Endothelial cell of umbilical vein (primary cell): Measurements from ENCODE around the gene SEPTIN5. TPM values are rescaled to one million over a fixed set of nuclear protein-coding genes. Genes with fewer than 3 reads are reported as not detected.

Experiments used
- BruUV-seq: library from RNA; stranded (reverse); fragments of 400-500 nt; replicated peaks from 2 replicates; lab custom pipeline; 2021; lab: Mats Ljungman, UMichigan
- CTCF ChIA-PET: fragments of 300-600, 350-600 bp; sonication (Branson Sonifier 250); formaldehyde crosslinking; loops from one replicate; lab custom pipeline; 2021; ENCODE audit warnings: antibody characterized with exemption, inconsistent platforms; lab: Charles Lee
- POLR2A ChIA-PET: fragments of 300-600, 350-600 bp; sonication (Branson Sonifier 250); formaldehyde crosslinking; loops from one replicate; lab custom pipeline; 2021; ENCODE audit warnings: antibody characterized with exemption, inconsistent platforms; lab: Charles Lee
- DNase-seq: peaks from one replicate; pipeline ENCODE4 v3.0.0-alpha.2; 2011; ENCODE audit warnings: low read depth, low spot score
- FAIRE-seq: peaks from 2 replicates; lab custom pipeline; 2011; peaks lifted over from hg19 to GRCh38; lab: Jason Lieb, UNC
- H2AFZ ChIP-seq: 2 replicates; pipeline ENCODE4 v1.6.0; 2012; ENCODE audit warnings: low read depth, low read length, control low read depth, inconsistent platforms
- H3K27ac ChIP-seq: 2 replicates; pipeline ENCODE4 v1.5.1; 2011; ENCODE audit warnings: low read depth, mild to moderate bottlenecking, control low read depth, low read length, moderate library complexity; ENCODE audit not compliant: insufficient read depth
- H3K27me3 ChIP-seq, 2 experiments: 2 replicates each; pipeline versions ENCODE4 v1.6.0 to v1.6.1; 2011; ENCODE audit warnings: low read length in 2 of 2, mixed read lengths in 1 of 2; ENCODE audit not compliant: control insufficient read depth in 2 of 2, insufficient read depth in 2 of 2
- H3K36me3 ChIP-seq, 2 experiments: 2 replicates in 1 of 2; 3 replicates in 1 of 2; pipeline ENCODE4 v1.5.1; 2011; ENCODE audit warnings: low read length in 2 of 2, mild to moderate bottlenecking in 1 of 2, moderate library complexity in 1 of 2; ENCODE audit not compliant: control insufficient read depth in 2 of 2, insufficient read depth in 2 of 2; ENCODE audit errors: extremely low read depth in 1 of 2
- H3K4me1 ChIP-seq: 3 replicates; pipeline ENCODE4 v1.5.1; 2011; ENCODE audit warnings: mild to moderate bottlenecking, low read length; ENCODE audit not compliant: control insufficient read depth, insufficient read depth; ENCODE audit errors: extremely low read depth
- H3K4me2 ChIP-seq: 2 replicates; pipeline ENCODE4 v1.6.1; 2011; ENCODE audit warnings: low read length, control low read depth, mixed read lengths; ENCODE audit not compliant: insufficient read depth
- H3K4me3 ChIP-seq, 3 experiments: fragments of 200-600 bp in 1 of 3; sonication (generic), shearing (Covaris generic) in 1 of 3; replicated peaks in 1 of 3; 2 replicates each; pipeline ENCODE4 v1.5.1; 2011 to 2016; ENCODE audit warnings: control low read depth in 3 of 3, low read length in 3 of 3, mild to moderate bottlenecking in 2 of 3, inconsistent platforms in 1 of 3, low read depth in 1 of 3, moderate library complexity in 1 of 3; ENCODE audit not compliant: insufficient read depth in 1 of 3
- H3K79me2 ChIP-seq: 2 replicates; pipeline ENCODE4 v1.6.0; 2012; ENCODE audit warnings: low read length, inconsistent platforms; ENCODE audit not compliant: control insufficient read depth, insufficient read depth
- H3K9ac ChIP-seq: replicated peaks from 2 replicates; pipeline ENCODE3; 2011; ENCODE audit warnings: low read length, control low read depth; ENCODE audit not compliant: insufficient read depth; ENCODE audit errors: extremely low read depth
- H3K9me1 ChIP-seq: replicated peaks from 3 replicates; pipeline ENCODE4 v1.6.0; 2011; ENCODE audit warnings: mild to moderate bottlenecking, low read length; ENCODE audit not compliant: control insufficient read depth, insufficient read depth; ENCODE audit errors: extremely low read depth
- H3K9me3 ChIP-seq: replicated peaks from 2 replicates; pipeline ENCODE4 v1.5.1; 2012; ENCODE audit warnings: low read length, inconsistent platforms; ENCODE audit not compliant: control insufficient read depth, insufficient read depth
- H4K20me1 ChIP-seq: replicated peaks from 2 replicates; pipeline ENCODE3; 2011; ENCODE audit warnings: mild to moderate bottlenecking, low read length; ENCODE audit not compliant: control insufficient read depth, insufficient read depth; ENCODE audit errors: extremely low read depth
- FOS ChIP-seq: IDR thresholded peaks from 2 replicates; pipeline ENCODE4 v1.6.1; 2011; ENCODE audit warnings: mild to moderate bottlenecking, low read length, moderate library complexity, borderline replicate concordance; ENCODE audit not compliant: insufficient read depth
- GATA2 ChIP-seq: IDR thresholded peaks from 2 replicates; pipeline ENCODE4 v1.7.0; 2011; ENCODE audit warnings: low read depth, mild to moderate bottlenecking, moderate library complexity, mixed read lengths, low read length; ENCODE audit not compliant: insufficient read length, insufficient read depth
- JUN ChIP-seq: IDR thresholded peaks from 2 replicates; pipeline ENCODE4 v1.6.1; 2011; ENCODE audit warnings: borderline replicate concordance, low read depth; ENCODE audit not compliant: insufficient read length, insufficient read depth
- MYC ChIP-seq: IDR thresholded peaks from one replicate; pipeline ENCODE4 v1.6.1; 2011; ENCODE audit warnings: mild to moderate bottlenecking, low read depth, low read length
- POLR2A ChIP-seq: IDR thresholded peaks from 2 replicates; pipeline ENCODE4 v1.6.1; 2012; ENCODE audit warnings: low read depth, mild to moderate bottlenecking, control low read depth, low read length
- POLR2AphosphoS5 ChIP-seq: IDR thresholded peaks from 2 replicates; pipeline ENCODE4 v1.6.1; 2012; ENCODE audit warnings: low read depth, mild to moderate bottlenecking, control low read depth, low read length, moderate library complexity; ENCODE audit not compliant: insufficient read depth
- dilution Hi-C: fragments of 300-500 bp; cut with MboI; formaldehyde crosslinking; loops from one replicate; pipeline ENCODE4 v1.15.0; 2019; ENCODE audit warnings: low sequenced_read_pairs; ENCODE audit not compliant: extremely low pct_ligation_motif_present
- intact Hi-C: fragments of 100-400 bp; cut with micrococcal nuclease; formaldehyde crosslinking; loops from one replicate; pipeline ENCODE4 v1.10.0; 2022
- polyA plus RNA-seq, 4 experiments: library from polyadenylated mRNA; depleted of rRNA in 3 of 4; stranded (reverse) in 3 of 4; unstranded in 1 of 4; fragments of >200 nt; gene quantifications; 2 replicates each; pipeline versions ENCODE4 v1.2.1 to v1.2.3, GENCODE V29; 2011 to 2012; ENCODE audit warnings: missing spikeins in 1 of 4
- total RNA-seq: library from RNA; stranded (reverse); gene quantifications from 2 replicates; pipeline ENCODE4 v1.2.3, GENCODE V29; 2021
- TF ChIP-seq, protein P1 (sequence below): IDR thresholded peaks from 2 replicates; pipeline ENCODE4 v1.6.1; 2011; ENCODE audit not compliant: insufficient read depth, insufficient read length

SEPTIN5 gene
- total and polyA plus RNA-seq, 2 donors (not counting 3 experiments of a cell fraction or from before 2014, with no cell fraction given): 31.1 to 35.8 TPM

DNA sequence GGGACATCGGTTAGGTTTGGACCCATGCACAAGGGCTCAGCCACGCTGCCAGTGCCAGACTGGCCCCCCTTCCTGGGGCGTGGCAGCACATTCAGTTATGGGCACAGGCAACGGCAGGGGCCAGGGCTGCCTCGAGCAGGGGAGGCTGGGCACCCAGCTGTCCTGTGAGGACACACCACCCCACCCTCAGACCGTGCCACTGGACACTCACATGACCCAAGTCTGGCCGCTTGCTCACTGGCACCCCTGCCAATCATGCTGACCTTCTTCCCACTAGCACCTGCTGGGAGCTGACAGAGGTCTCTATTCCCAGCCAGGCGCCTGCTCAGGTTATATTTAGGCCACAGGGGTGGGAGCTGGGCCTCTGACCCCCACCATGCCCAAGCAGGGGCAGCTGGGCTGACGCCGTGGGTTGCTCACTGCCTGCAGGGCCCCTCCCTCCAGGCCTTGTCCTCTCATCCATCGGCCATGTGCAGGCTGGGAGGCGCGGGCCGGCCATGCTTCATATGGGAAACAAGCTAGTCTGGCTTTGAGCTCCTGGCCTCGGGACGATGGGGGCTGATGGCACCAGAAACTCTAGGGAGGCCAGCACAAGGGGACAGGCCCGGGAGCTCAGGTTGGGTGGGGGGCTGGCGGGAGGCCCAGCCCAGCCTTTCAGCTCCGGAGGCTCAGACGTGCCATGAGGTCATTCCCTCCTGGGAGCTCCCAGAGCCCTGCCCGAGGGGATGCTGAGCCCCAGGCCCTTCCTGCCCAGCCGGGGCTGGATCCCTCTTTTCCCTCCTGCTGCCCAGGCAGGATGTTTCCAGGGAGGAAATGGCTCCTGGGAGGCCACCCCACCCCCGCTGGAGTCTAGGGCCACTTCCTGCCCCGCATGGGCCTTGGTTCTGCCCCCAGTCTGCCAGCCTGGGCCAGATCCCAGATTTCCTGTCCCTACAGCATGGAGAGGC lies 31.1 kb downstream of the SEPTIN5 start:
- Histone ChIP-seq H3K9me3 (no peaks in the 10 kb centered on the region), H3K9ac (no peak overlapping the region), H3K27me3 (no peaks in the 10 kb centered on the region), H3K4me2 (no peak overlapping the region), H3K4me3 (no peak overlapping the region), H3K36me3 (no peaks in the 10 kb centered on the region), H4K20me1 (no peaks in the 10 kb centered on the region), H3K9me1 (no peaks in the 10 kb centered on the region), H3K79me2 (no peaks in the 10 kb centered on the region), H3K4me1 (peaks cover 9% of the 10 kb centered on the region), H2AFZ (peak overlapping the region; percentile 97), H3K27ac (no peak overlapping the region)
- intact Hi-C loops: no loop called here
- POLR2A ChIA-PET: no interaction called here
- no peak for DNase-seq
- dilution Hi-C loops: no loop called here
- FAIRE-seq: no peak
- CTCF ChIA-PET: interaction anchor here (1.1 to 3.4 kb wide), 5 partner anchors 8 to 174 kb away, joined by 3 to 32 read pairs (median 8); no protein-coding TSS in a partner anchor
- no TSS peak for BruUV-seq
- TF ChIP-seq, protein P1, sequence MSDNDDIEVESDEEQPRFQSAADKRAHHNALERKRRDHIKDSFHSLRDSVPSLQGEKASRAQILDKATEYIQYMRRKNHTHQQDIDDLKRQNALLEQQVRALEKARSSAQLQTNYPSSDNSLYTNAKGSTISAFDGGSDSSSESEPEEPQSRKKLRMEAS: no peak

- ChIA-PET POLR2A (no interaction called here), CTCF (interaction anchor here (0.8 to 3.4 kb wide), 7 partner anchors 9 to 173 kb away, joined by 3 to 32 read pairs (median 4); partner anchors contain the start of gene GP1BB)
- no peak overlapping the region for H3K4me2 ChIP-seq
- H3K4me3 ChIP-seq: no peak overlapping the region
- FAIRE-seq (no peak), DNase-seq (no peak)
- H3K4me1 ChIP-seq: peaks cover 9% of the 10 kb centered on the region
- dilution Hi-C loops: no loop called here
- H3K9me3 ChIP-seq: no peaks in the 10 kb centered on the region
- no peaks in the 10 kb centered on the region for H3K36me3 ChIP-seq
- H3K27me3 ChIP-seq: no peaks in the 10 kb centered on the region
- H3K9me1 ChIP-seq: no peaks in the 10 kb centered on the region
- H2AFZ ChIP-seq: no peak overlapping the region
- no peaks in the 10 kb centered on the region for H3K79me2 ChIP-seq
- no peak overlapping the region for H3K27ac ChIP-seq
- H4K20me1 ChIP-seq: no peaks in the 10 kb centered on the region
- no peak overlapping the region for H3K9ac ChIP-seq
- BruUV-seq: no TSS peak
- TF ChIP-seq GATA2: no peak
- TF ChIP-seq MYC: no peak
- TF ChIP-seq POLR2A: no peak
- TF ChIP-seq FOS: no peak
- TF ChIP-seq, protein P1: no peak
- TF ChIP-seq POLR2AphosphoS5: no peak
- no peak for TF ChIP-seq JUN
- intact Hi-C loops: loop anchor here (1.0 kb wide), 1 partner anchor 65 kb away; no protein-coding TSS in a partner anchor
These were observed 32.4 kb downstream of the SEPTIN5 start for GRCh38 chr22:19746726-19747125.
